GM18511 (cell line): Measurements from ENCODE around the gene ATRNL1.

Experiments
- ATAC-seq: cut with Tn5 transposase; IDR thresholded peaks from one replicate; pipeline ENCODE4 v1.9.1; 2021; ENCODE audit warnings: mild to moderate bottlenecking, moderate library complexity; ENCODE audit not compliant: unreplicated experiment

The ATRNL1 gene

DNA sequence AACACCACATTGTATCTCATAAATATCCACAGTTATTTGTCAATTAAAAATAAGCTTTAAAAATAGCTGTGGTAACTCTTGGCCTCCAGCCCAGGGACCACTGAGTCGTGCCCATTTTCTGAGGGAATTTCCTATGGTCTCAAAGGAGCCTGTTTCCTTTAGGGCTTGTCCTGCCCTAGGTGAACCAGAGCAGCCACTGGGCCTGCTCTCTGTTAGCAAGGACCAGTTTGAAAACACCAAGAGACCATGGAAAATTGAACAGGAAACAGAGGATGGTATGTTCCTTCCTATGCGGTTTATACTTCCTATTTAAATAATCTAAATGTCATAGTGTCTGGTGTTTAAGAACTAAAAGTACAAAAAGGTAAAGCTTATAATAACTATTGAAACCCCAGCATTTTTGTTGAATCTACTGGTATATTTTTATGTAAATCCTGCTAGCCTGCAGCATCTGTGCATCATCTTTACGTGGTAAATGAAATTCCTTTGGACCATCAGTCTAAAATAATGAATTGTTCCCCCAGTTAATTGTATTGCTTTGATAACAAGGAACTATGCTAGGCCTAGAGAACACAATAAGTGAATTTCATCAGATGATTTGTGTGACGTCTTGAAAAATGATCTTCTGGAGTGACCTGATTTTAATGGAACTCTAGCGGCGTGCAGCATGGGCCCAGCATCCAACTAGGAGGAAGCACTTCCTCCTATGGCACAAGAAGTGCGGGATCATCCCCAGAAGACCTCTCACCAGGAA is 846.1 kb downstream of the ATRNL1 start:
- no peak for ATAC-seq

DNA sequence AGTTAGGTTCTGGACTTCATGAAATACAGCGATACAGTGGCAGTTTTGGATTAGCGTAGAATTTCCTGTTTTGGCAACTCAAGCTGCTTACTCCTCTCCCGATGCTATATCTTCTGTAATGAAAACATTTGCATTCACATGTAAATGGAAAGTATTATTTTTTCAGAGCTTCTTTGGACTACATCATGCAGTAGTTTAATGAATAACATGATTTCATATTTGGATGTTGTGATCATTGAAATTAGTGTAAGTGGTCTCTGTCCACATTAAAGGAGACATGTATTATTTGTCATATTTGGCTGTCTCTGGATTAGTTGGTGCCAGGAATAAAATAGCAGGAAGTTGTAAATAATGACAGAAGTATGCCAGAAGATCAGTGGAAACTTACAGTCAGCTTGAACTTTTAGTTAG is 848.2 kb downstream of the ATRNL1 start:
- no peak for ATAC-seq

DNA sequence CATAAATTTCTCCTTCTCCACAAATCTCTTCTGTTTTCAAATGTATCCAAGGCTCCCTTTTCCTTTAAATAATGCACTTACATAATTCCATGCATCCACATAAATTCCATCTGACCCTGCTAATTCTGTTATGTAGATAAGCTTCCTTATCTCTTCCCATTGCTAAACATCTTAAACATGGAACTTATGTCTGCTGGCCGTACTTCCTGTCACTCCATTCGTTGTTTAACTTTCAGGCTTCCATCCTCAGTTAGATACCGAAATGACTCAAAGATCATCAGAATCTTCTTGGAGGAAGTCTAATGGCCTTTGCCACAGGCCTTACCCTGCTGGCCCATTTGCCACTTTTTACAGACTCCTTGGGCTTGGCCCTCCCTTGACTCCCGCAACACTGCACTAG is 848.9 kb downstream of the ATRNL1 start:
- no peak for ATAC-seq

GRCh38 chr10:115944538-115944937 is 851.4 kb downstream of the ATRNL1 start:
- no peak for ATAC-seq

GRCh38 chr10:115945701-115946445 is 852.7 kb downstream of the ATRNL1 start:
- ATAC-seq, result no peak

DNA sequence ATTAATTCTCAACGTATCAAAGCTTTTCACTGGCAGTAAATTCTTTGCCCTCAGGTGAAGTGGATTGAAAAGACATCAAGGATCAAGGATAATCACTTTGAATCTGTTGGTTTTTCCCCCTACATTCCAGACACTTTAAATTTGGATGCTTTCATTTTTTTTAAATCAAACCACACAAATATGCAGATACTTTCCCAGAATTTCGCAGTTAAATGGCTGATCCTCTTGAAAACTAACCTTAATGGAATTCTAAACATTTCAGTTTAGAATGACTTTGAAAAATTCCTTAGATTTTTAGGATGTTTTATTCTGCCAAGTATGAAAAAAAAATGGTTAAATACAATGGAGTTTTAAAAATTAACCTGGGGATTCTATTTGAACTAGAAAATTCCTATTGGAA is 853.9 kb downstream of the ATRNL1 start:
- ATAC-seq, result no peak

DNA sequence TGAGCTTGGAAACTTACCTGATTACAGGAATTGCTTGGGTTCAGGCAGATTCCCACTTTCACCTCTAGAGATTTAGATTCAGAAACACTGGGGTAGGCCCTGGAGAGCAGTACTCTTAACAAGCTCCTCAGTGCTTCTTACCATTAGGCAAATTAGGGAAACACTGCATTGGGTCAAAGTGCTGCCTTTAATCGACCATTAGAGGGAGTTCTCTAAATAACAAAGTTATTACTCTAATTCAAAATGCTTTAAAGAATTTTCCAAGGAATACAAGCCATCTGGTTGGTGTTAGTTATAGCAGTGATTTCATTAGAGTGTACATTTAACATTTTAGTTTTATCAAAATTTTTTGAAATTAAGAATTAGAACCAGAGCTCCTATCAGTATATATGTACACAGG is 855.3 kb downstream of the ATRNL1 start:
- ATAC-seq, result no peak

DNA sequence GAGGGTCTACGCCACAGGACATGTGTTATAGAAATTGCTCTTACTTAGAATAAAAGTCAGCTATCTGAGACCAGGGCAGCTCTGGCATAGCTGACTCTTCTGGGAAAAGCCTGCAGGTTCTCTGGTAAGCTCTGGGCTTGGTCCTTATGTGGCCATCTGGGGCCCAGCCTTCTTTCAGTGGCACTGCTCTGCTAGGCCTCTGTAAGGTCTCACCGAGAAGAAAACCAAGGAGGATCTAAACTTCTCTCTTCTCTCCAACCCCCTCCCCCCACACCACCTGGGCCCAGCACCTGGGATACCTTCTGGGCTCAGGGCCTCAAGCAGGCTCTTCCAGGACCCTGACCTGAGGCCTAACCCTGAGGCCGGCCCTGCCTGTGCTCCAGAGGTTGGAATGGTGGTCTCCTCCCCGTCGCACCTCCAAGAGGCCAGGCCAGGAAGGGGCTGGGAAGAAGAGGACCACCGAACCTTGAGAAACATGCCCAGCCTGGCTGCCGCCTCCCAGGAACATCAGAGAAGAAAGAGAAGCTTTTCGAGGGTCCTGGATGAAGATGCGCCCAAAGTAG is 856.2 kb downstream of the ATRNL1 start:
- ATAC-seq, result no peak

DNA sequence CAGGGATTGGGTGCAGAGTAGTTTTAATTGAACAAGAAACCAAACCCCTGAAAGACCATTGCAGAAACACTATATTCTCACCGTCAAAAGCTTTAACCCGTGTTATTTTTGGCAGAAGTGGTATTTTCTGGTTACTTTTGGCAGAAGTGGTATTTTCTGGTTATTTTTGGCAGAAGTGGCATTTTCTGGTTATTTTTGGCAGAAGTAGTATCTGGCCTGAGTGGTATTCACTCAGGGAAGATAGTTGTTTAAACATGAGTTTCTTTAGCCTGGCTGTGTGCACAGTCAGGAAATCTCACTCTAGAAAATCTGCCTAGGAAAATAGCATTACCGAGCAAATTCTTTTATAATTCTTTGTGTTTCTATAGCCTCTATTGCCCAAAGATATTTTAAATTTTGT is 857.2 kb downstream of the ATRNL1 start:
- ATAC-seq, result no peak

DNA sequence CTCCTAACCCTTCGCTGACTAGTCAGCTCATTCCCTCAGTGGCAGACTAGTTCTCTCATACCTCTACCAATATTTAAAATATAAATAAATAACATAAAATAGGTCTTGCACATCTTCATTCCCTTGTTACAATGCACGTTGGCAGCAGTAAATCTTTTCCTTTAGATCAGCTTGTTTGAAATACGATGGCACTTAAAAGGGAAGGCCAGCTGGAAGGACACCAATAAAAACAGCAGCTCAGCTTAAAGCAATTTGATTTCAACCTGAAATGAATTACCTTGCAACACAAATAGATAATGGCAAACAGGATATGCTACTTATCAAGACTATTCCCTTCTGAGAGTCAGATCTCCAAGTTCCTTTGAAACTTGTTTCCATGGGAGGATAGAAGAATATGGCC is 858.1 kb downstream of the ATRNL1 start:
- no peak for ATAC-seq

- ATAC-seq, result no peak
Measured at GRCh38 chr10:115953281-115953680, 860.1 kb downstream of the ATRNL1 start.

- no peak for ATAC-seq
Measured at GRCh38 chr10:115953968-115954367, 860.8 kb downstream of the ATRNL1 start.

GRCh38 chr10:115956225-115957011 is 863.3 kb downstream of the ATRNL1 start:
- ATAC-seq, result no peak

- no peak for ATAC-seq
Measured at GRCh38 chr10:115957012-115957399, 863.8 kb downstream of the ATRNL1 start.

- ATAC-seq, result no peak
Measured at GRCh38 chr10:115957786-115958442, 864.7 kb downstream of the ATRNL1 start.

DNA sequence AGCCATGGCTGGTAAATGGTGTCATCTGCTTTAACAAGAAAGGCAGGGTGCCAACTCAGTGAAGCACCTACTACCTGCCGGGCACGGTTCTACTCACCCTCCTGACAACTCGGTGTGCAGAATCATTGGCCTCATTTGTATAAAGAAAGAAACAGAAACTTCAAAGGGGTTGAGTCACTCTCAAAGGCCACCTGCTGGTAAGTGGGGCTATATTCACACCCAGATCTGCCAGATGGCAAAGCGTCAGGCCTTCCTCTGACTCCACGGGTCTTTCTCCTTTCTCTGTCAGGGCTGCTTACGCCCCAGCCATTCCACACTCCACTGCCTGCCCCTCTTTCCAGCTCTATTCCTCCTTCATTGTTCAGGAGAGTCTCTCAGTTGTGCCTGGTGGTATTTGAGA is 870.7 kb downstream of the ATRNL1 start:
- no peak for ATAC-seq

DNA sequence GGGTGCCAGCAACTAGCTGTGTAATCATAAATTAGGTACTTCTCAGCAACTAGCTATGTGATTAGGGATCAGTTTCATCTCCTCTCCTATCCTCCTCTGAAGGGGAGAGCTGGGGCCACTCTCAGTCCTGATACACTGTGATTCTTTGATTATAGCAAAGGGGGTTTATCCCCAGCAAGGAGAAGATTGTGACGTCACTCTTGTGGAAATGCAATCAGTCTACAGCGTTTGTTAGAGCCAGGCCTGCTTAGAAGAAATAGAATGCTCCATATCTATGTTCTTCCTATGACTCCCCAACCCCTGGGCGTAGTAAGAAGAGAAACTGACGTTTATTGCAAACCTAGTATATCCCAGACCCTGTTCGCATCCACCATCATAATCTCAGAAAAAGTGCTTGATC is 871.7 kb downstream of the ATRNL1 start:
- no peak for ATAC-seq

DNA sequence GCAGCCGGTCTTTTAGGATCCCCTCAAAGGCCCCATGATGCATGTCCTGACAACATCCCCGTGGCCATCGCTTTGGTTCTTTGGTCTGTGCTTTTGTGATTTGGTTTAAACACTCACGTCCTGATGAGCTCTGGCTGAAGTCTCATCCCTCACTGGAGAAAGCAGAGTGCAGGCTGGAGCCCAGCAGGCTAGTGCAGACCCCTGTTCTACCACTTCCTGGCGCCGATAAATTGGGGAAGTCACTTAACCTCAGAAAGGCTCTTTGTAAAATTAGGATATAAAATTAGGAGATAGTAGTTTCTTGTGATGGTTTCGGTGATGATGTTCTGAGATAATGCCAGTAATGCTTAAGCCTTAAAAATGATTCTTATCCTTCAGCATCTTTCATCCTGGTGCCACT is 872.2 kb downstream of the ATRNL1 start:
- ATAC-seq, result no peak

DNA sequence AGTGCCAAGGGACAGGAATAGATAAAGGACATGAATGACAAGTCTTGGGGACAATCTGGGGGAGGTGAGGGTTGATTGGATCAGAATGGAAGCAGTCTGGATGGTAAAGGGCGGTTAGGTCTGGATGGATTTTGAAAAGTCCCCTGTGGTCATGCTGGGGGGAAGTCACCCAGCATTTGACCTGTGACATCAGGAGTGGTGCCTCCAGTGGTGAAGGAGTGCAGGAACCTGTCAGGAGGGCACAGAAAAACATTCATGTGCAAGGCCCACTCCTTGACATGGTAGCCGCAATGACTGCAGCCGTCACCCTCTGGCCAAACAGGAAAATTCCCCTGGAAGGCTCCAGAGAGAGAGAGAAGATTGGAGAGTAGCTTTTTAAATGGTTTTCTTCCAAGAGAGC is 875.1 kb downstream of the ATRNL1 start:
- no peak for ATAC-seq

DNA sequence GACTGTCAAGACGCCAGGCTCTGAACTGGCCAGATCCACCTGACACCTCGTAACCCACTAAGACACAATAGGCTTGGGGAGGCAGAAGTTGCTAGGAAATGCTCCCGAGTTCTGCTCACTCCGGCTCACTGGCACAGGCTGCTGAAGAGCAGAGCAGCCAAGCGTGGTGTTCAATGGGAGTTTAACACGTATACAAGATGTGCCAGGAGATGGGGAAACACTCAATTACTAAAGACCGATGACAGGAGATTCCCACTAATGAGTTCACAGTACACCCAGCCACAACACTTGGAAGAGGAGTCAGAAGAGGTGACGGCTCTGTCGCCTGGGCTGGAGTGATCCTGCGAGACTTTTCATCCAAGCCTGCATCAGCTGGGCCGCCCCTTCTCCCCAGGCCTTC is 876.4 kb downstream of the ATRNL1 start:
- no peak for ATAC-seq

- ATAC-seq, result no peak
Measured at GRCh38 chr10:115971921-115972320, 878.8 kb downstream of the ATRNL1 start.
